NT2/D1 (cell line): ENCODE measurements around the gene DCLK1.

Source experiments
- YY1 ChIP-seq: IDR thresholded peaks from 2 replicates; pipeline ENCODE4 v1.6.1; 2011; ENCODE audit not compliant: insufficient read length, insufficient read depth
- ZNF274 ChIP-seq: IDR thresholded peaks from 2 replicates; pipeline ENCODE4 v1.6.1; 2011; ENCODE audit warnings: mild to moderate bottlenecking, low read depth, low read length

GRCh38 chr13:35851356-35851755 lies 279.8 kb downstream of the DCLK1 start:
- TF ChIP-seq YY1 (no peak), ZNF274 (no peak)
